H9 (cell line): ENCODE results near the gene CNDP1. TPM values are rescaled to one million over a fixed set of nuclear protein-coding genes. Genes with fewer than 3 reads are reported as not detected.

Source experiments
- DNase-seq: peaks from one replicate; pipeline ENCODE4 v3.0.0-alpha.2; 2017
- H2AFZ ChIP-seq: one replicate; pipeline ENCODE4 v1.6.1; 2013; ENCODE audit warnings: mild to moderate bottlenecking, low read length, control low read depth, moderate library complexity
- H2AK5ac ChIP-seq: 2 replicates; pipeline ENCODE4 v1.6.1; 2013; ENCODE audit warnings: low read length, control low read depth, mixed read lengths; ENCODE audit not compliant: insufficient read length
- H2BK120ac ChIP-seq: one replicate; pipeline ENCODE4 v1.6.1; 2013; ENCODE audit warnings: low read depth, mild to moderate bottlenecking, low read length, control low read depth, inconsistent platforms; ENCODE audit not compliant: poor library complexity, severe bottlenecking
- H2BK12ac ChIP-seq: 2 replicates; pipeline ENCODE4 v1.6.1; 2013; ENCODE audit warnings: low read length, control low read depth, mixed read lengths, low read depth; ENCODE audit not compliant: insufficient read length
- H2BK15ac ChIP-seq: 2 replicates; pipeline ENCODE4 v1.6.1; 2013; ENCODE audit warnings: low read depth, low read length, control low read depth
- H2BK20ac ChIP-seq: one replicate; pipeline ENCODE4 v1.6.1; 2013; ENCODE audit warnings: low read depth, mild to moderate bottlenecking, low read length, control low read depth, inconsistent platforms; ENCODE audit not compliant: poor library complexity, severe bottlenecking
- H2BK5ac ChIP-seq: 2 replicates; pipeline ENCODE4 v1.6.1; 2013; ENCODE audit warnings: low read length, control low read depth, mixed read lengths; ENCODE audit not compliant: insufficient read length
- H3K14ac ChIP-seq: 2 replicates; pipeline ENCODE4 v1.6.1; 2013; ENCODE audit warnings: low read length, control low read depth; ENCODE audit not compliant: insufficient read depth
- H3K18ac ChIP-seq: 2 replicates; pipeline ENCODE4 v1.6.1; 2013; ENCODE audit warnings: low read depth, mild to moderate bottlenecking, mixed read lengths, low read length, control low read depth; ENCODE audit not compliant: insufficient read length
- H3K23ac ChIP-seq: 2 replicates; pipeline ENCODE4 v1.6.1; 2013; ENCODE audit warnings: low read length, control low read depth, mixed read lengths, low read depth; ENCODE audit not compliant: insufficient read length
- H3K23me2 ChIP-seq: 2 replicates; pipeline ENCODE4 v1.6.1; 2013; ENCODE audit warnings: low read depth, mild to moderate bottlenecking, mixed read lengths, low read length, control low read depth; ENCODE audit not compliant: insufficient read length, poor library complexity, severe bottlenecking
- H3K27ac ChIP-seq: 2 replicates; pipeline ENCODE4 v1.5.1; 2013; ENCODE audit warnings: low read length, control low read depth, mixed read lengths, low read depth; ENCODE audit not compliant: insufficient read length
- H3K27me3 ChIP-seq: 2 replicates; pipeline ENCODE4 v1.6.1; 2013; ENCODE audit warnings: low read length, control low read depth, inconsistent platforms; ENCODE audit not compliant: insufficient read depth
- H3K4ac ChIP-seq: 2 replicates; pipeline ENCODE4 v1.6.1; 2013; ENCODE audit warnings: low read depth, mild to moderate bottlenecking, control low read depth, inconsistent platforms, low read length, moderate library complexity
- H3K4me1 ChIP-seq: 2 replicates; pipeline ENCODE4 v1.6.1; 2013; ENCODE audit warnings: low read length, control low read depth, inconsistent platforms; ENCODE audit not compliant: insufficient read depth
- H3K4me2 ChIP-seq: 2 replicates; pipeline ENCODE4 v1.6.1; 2013; ENCODE audit warnings: low read length, control low read depth, mixed read lengths; ENCODE audit not compliant: insufficient read length, insufficient read depth
- H3K56ac ChIP-seq: 2 replicates; pipeline ENCODE4 v1.6.1; 2013; ENCODE audit warnings: low read depth, mild to moderate bottlenecking, mixed read lengths, low read length, control low read depth; ENCODE audit not compliant: insufficient read length
- H3K79me1 ChIP-seq: 2 replicates; pipeline ENCODE4 v1.6.1; 2013; ENCODE audit warnings: low read depth, mild to moderate bottlenecking, moderate library complexity, low read length, control low read depth, inconsistent platforms; ENCODE audit not compliant: insufficient read depth, poor library complexity, severe bottlenecking
- H3K79me2 ChIP-seq: 2 replicates; pipeline ENCODE4 v1.6.1; 2013; ENCODE audit warnings: low read length, control low read depth, inconsistent platforms; ENCODE audit not compliant: insufficient read depth
- H3K9ac ChIP-seq: 2 replicates; pipeline ENCODE4 v1.6.1; 2013; ENCODE audit warnings: low read length, control low read depth, mixed read lengths; ENCODE audit not compliant: insufficient read length; ENCODE audit errors: extremely low read depth
- H3K9me3 ChIP-seq: one replicate; pipeline ENCODE4 v1.6.1; 2013; ENCODE audit warnings: low read depth, low read length, inconsistent platforms; ENCODE audit not compliant: control insufficient read depth
- H3T11ph ChIP-seq: one replicate; pipeline ENCODE4 v1.6.1; 2013; ENCODE audit warnings: mild to moderate bottlenecking, low read length, control low read depth, inconsistent platforms
- H4K20me1 ChIP-seq: one replicate; pipeline ENCODE4 v1.6.1; 2013; ENCODE audit not compliant: control insufficient read depth, insufficient read length, insufficient read depth
- H4K5ac ChIP-seq: 2 replicates; pipeline ENCODE4 v1.6.1; 2013; ENCODE audit warnings: low read depth, mild to moderate bottlenecking, mixed read lengths, low read length, control low read depth; ENCODE audit not compliant: insufficient read length
- H4K8ac ChIP-seq: replicated peaks from 2 replicates; pipeline ENCODE4 v1.6.1; 2013; ENCODE audit warnings: low read length, control low read depth, mixed read lengths, low read depth; ENCODE audit not compliant: insufficient read length
- H4K91ac ChIP-seq: 2 replicates; pipeline ENCODE4 v1.6.1; 2013; ENCODE audit warnings: low read depth, mild to moderate bottlenecking, moderate library complexity, mixed read lengths, low read length, control low read depth; ENCODE audit not compliant: insufficient read length
- H3K27ac Mint-ChIP-seq, 3 experiments: 2 replicates in 2 of 3; 3 replicates in 1 of 3; pipeline ENCODE4 v1.8.0; 2020 to 2021; ENCODE audit warnings: mixed read lengths in 3 of 3, mild to moderate bottlenecking in 1 of 3, moderate library complexity in 1 of 3
- H3K27me3 Mint-ChIP-seq: 2 replicates; pipeline ENCODE4 v1.8.0; 2021; ENCODE audit warnings: low read depth, mild to moderate bottlenecking, moderate library complexity, mixed read lengths
- H3K36me3 Mint-ChIP-seq, 3 experiments: 2 replicates in 2 of 3; 3 replicates in 1 of 3; pipeline ENCODE4 v1.8.0; 2020 to 2021; ENCODE audit warnings: low read depth in 3 of 3, mixed read lengths in 3 of 3; ENCODE audit not compliant: insufficient read depth in 1 of 3
- H3K4me1 Mint-ChIP-seq, 2 experiments: 2 replicates each; pipeline ENCODE4 v1.8.0; 2020; ENCODE audit warnings: mixed read lengths in 2 of 2
- H3K4me3 Mint-ChIP-seq, 2 experiments: 2 replicates in 1 of 2; 3 replicates in 1 of 2; pipeline ENCODE4 v1.8.0; 2020 to 2021; ENCODE audit warnings: mild to moderate bottlenecking in 2 of 2, mixed read lengths in 2 of 2, moderate library complexity in 1 of 2
- H3K9me3 Mint-ChIP-seq, 2 experiments: 2 replicates in 1 of 2; 3 replicates in 1 of 2; pipeline ENCODE4 v1.8.0; 2020; ENCODE audit warnings: mild to moderate bottlenecking in 2 of 2, mixed read lengths in 2 of 2, moderate library complexity in 1 of 2
- WGBS: extraction: QIAGEN DNeasy Blood & Tissue Kit; methylation state at CpG from one replicate; pipeline ENCODE4 v1.1.7; 2013; ENCODE audit warnings: missing lambda C conversion rate, low lambda C conversion rate, mixed read lengths; ENCODE audit not compliant: insufficient read length; ENCODE audit errors: extremely low coverage; 5-methylcytosine and 5-hydroxymethylcytosine counted together
- total RNA-seq: library from RNA; stranded (reverse); gene quantifications from 2 replicates; pipeline ENCODE4 v1.2.1, GENCODE V29; 2021
- TF ChIP-seq, protein P1 (sequence below): fragments of 200-600 bp; sonication (generic); conservative IDR thresholded peaks from 3 replicates; pipeline ENCODE4 v1.8.0; 2021; ENCODE audit warnings: antibody characterized with exemption, mild to moderate bottlenecking

CNDP1 gene
- total RNA-seq, 1 experiment from 2014 or later: not detected

DNA sequence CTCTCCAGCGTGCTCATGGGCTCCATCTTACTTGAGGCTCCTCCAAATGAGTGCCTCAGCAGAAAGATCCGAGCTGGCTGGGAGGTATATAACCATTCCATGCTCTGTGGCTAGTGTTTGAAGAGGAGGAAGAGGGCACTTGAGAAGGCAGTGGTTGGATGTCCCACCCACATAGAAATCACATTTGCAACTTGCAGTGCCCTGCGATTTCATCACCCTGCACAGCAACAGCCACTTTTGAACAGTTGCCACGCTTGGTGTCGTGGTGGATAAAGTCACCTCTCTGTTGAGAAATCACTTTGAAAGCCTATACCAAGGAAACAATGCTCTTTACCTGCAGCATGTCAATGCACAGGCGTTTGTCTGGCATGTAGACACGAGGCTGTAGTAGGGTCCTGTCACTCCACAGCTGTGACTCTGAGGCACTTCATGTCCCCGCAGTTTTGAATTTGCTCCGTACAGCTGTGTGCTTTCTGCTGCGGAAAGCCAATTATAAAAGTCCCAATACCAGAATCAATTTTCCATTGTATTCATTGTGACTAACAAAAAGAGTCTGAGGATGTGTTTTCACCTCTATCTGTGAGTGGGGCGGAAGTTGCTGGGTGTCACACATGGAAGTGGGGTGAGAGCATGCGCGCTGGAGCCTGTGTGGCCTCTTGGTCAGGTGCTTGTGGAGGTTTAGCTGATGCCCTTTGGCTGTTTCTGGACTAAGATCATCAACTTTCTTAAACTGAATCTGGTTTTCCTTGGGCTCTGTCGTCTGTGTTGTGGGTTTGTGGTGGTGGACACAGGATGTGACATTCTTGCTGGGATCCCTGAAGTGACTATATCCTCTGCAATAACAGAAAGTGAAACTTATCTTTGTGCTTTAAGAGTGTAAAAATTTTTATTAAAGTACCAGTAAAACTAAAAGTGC, 35.3 kb upstream of the CNDP1 start:
- Histone ChIP-seq H3K23me2 (peaks cover 7% of the 10 kb centered on the region), H3K79me2 (peaks cover 9% of the 10 kb centered on the region; the same call in 1 of the 2 replicates), H3K79me1 (peaks cover 7% of the 10 kb centered on the region), H3K4ac (no peak overlapping the region), H2BK20ac (no peak overlapping the region), H3K4me2 (no peak overlapping the region), H2BK5ac (no peak overlapping the region), H3K56ac (no peak overlapping the region), H2BK12ac (no peak overlapping the region), H2AK5ac (no peak overlapping the region), H3T11ph (no peak overlapping the region), H4K91ac (no peak overlapping the region), H4K8ac (no peak overlapping the region), H2AFZ (no peak overlapping the region), H4K20me1 (no peaks in the 10 kb centered on the region), H3K23ac (no peak overlapping the region), H2BK120ac (no peak overlapping the region), H3K14ac (no peak overlapping the region), H3K9me3 (no peaks in the 10 kb centered on the region), H4K5ac (no peak overlapping the region), H3K18ac (no peak overlapping the region), H2BK15ac (no peak overlapping the region), H3K9ac (no peak overlapping the region), H3K27me3 (no peaks in the 10 kb centered on the region), H3K27ac (no peak overlapping the region), H3K4me1 (peaks cover 3% of the 10 kb centered on the region; the same call in 1 of the 2 replicates)
- Mint-ChIP-seq H3K36me3 (peaks cover 34 to 51% (median 50%) of the 10 kb centered on the region in 3 experiments), H3K27me3 (no peaks in the 10 kb centered on the region), H3K4me1 (peaks cover 23 to 26% of the 10 kb centered on the region in 2 experiments), H3K9me3 (no peaks in the 10 kb centered on the region; a peak in 1 of 5 replicates), H3K4me3 (peak overlapping the region in 1 of 2 experiments; percentile 1; a peak in 1 of 5 replicates), H3K27ac (peak overlapping the region in 2 of 3 experiments; percentile 76 to 81; a peak in 5 of 7 replicates)
- TF ChIP-seq, protein P1, sequence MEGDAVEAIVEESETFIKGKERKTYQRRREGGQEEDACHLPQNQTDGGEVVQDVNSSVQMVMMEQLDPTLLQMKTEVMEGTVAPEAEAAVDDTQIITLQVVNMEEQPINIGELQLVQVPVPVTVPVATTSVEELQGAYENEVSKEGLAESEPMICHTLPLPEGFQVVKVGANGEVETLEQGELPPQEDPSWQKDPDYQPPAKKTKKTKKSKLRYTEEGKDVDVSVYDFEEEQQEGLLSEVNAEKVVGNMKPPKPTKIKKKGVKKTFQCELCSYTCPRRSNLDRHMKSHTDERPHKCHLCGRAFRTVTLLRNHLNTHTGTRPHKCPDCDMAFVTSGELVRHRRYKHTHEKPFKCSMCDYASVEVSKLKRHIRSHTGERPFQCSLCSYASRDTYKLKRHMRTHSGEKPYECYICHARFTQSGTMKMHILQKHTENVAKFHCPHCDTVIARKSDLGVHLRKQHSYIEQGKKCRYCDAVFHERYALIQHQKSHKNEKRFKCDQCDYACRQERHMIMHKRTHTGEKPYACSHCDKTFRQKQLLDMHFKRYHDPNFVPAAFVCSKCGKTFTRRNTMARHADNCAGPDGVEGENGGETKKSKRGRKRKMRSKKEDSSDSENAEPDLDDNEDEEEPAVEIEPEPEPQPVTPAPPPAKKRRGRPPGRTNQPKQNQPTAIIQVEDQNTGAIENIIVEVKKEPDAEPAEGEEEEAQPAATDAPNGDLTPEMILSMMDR: no peak
- WGBS: no CpG with 5 or more reads among the region's 14 CpGs
- DNase-seq: no peak
